Measurements from ENCODE around the gene DPH5.

DNA sequence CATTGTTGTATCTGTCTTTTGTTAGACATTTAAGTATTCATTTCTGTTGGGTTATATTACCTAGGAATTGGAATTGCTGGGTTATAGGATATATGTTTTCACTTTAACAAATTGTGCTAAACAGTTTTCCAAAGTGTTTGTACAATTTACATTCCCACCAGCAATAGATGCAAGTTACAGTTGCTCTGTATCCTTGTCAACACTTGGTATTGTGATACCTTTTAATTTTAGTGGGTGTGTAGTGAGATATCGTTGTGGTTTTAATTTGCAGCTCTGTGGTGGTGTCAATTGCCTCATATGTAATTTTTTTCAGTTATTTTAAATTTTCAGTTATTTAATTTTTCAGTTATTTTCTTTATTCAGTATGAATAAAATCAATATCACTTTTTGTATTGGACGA is 7.4 kb upstream of the DPH5 start:
- TF ChIP-seq, protein P1, sequence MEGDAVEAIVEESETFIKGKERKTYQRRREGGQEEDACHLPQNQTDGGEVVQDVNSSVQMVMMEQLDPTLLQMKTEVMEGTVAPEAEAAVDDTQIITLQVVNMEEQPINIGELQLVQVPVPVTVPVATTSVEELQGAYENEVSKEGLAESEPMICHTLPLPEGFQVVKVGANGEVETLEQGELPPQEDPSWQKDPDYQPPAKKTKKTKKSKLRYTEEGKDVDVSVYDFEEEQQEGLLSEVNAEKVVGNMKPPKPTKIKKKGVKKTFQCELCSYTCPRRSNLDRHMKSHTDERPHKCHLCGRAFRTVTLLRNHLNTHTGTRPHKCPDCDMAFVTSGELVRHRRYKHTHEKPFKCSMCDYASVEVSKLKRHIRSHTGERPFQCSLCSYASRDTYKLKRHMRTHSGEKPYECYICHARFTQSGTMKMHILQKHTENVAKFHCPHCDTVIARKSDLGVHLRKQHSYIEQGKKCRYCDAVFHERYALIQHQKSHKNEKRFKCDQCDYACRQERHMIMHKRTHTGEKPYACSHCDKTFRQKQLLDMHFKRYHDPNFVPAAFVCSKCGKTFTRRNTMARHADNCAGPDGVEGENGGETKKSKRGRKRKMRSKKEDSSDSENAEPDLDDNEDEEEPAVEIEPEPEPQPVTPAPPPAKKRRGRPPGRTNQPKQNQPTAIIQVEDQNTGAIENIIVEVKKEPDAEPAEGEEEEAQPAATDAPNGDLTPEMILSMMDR (IDR thresholded peaks at IDR 0.05) = no peak
- no peak for TF ChIP-seq POLR2A (IDR thresholded peaks at IDR 0.05)
